Thyroid gland (tissue), 4 donors: Measurements from ENCODE around the gene UBA6. TPM values are rescaled to one million over a fixed set of nuclear protein-coding genes. Genes with fewer than 3 reads are reported as not detected.

Experiments
- DNase-seq, 2 donors: peaks; one replicate each; pipeline ENCODE4 v3.0.0-alpha.2; 2019
- H3K27ac ChIP-seq, 3 donors: fragments of 200-600 bp; sonication (generic); 1 replicate in 2 of 3; 2 replicates in 1 of 3; pipeline ENCODE4 v1.5.1; 2016 to 2019; ENCODE audit warnings: mild to moderate bottlenecking in 1 of 3, moderate library complexity in 1 of 3
- H3K27me3 ChIP-seq: fragments of 200-600 bp; sonication (generic); one replicate; pipeline ENCODE4 v1.5.1; 2019
- H3K36me3 ChIP-seq, 2 donors: fragments of 200-600 bp; sonication (generic); one replicate each; pipeline ENCODE4 v1.5.1; 2016 to 2019
- H3K4me1 ChIP-seq, 2 donors: fragments of 200-600 bp; sonication (generic); one replicate each; pipeline ENCODE4 v1.5.1; 2017 to 2019
- H3K4me3 ChIP-seq, 3 donors: fragments of 200-600 bp; sonication (generic); replicated peaks in 1 of 3; 1 replicate in 2 of 3; 2 replicates in 1 of 3; pipeline ENCODE4 v1.5.1; 2016; ENCODE audit warnings: mild to moderate bottlenecking in 1 of 3
- H3K9me3 ChIP-seq: fragments of 200-600 bp; sonication (generic); one replicate; pipeline ENCODE4 v1.5.1; 2017
- CTCF ChIP-seq, 6 experiments: fragments of 200-600 bp in 3 of 6; fragments of 450-650 bp in 3 of 6; sonication (generic) in 3 of 6; IDR thresholded peaks; one replicate each; pipeline ENCODE4 v1.5.1; 2016 to 2019; ENCODE audit warnings: antibody characterized with exemption in 6 of 6, mild to moderate bottlenecking in 2 of 6, inconsistent platforms in 1 of 6, moderate library complexity in 1 of 6
- POLR2A ChIP-seq, 2 donors: fragments of 450-650 bp; IDR thresholded peaks; one replicate each; pipeline ENCODE4 v1.6.1; 2017; ENCODE audit warnings: antibody characterized with exemption in 2 of 2, mild to moderate bottlenecking in 2 of 2, moderate library complexity in 1 of 2
- WGBS, 2 donors: methylation state at CpG; one replicate each; pipeline ENCODE4 v1.1.5; 2017; 5-methylcytosine and 5-hydroxymethylcytosine counted together
- intact Hi-C: fragments of 100-400 bp; cut with DNase I; formaldehyde crosslinking; loops from one replicate; pipeline ENCODE4 v1.15.1; 2023
- total RNA-seq, 4 donors: library from RNA; depleted of rRNA; stranded (reverse); fragments of >200 nt; gene quantifications; one replicate each; pipeline ENCODE4 v1.2.3, GENCODE V29; 2016

UBA6 gene
- total RNA-seq, 4 donors from 2014 or later: 31.9 to 180 (median 97.5) TPM

DNA sequence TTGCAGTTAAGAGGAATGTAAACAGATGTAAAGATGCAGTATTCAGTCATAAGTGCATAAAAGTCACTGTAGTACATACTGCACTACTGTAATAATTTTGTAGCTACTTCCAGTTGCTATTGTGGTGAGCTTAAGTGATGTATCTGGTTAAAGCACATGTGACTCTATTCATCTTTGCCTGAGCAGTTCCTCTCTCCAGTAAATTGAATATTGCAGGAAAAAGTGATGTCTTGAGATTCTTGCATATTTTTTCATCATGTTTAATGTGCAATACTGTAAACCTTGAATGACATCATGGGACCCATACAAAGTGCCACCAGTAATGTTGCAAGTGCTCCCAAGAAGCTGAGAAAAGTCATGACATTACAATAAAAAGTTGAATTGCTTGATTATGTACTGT lies 9.6 kb downstream of the UBA6 start:
- no peak for DNase-seq
- TF ChIP-seq POLR2A (IDR thresholded peaks at IDR 0.05) (no peak), CTCF (IDR thresholded peaks at IDR 0.05) (no peak)
- Histone ChIP-seq H3K27ac (no peak overlapping the region), H3K4me3 (no peak overlapping the region), H3K27me3 (no peaks in the 10 kb centered on the region), H3K4me1 (no peaks in the 10 kb centered on the region), H3K36me3 (peaks cover 0 to 7% of the 10 kb centered on the region in 2 donors), H3K9me3 (no peaks in the 10 kb centered on the region)
- intact Hi-C loops: no loop called here

DNA sequence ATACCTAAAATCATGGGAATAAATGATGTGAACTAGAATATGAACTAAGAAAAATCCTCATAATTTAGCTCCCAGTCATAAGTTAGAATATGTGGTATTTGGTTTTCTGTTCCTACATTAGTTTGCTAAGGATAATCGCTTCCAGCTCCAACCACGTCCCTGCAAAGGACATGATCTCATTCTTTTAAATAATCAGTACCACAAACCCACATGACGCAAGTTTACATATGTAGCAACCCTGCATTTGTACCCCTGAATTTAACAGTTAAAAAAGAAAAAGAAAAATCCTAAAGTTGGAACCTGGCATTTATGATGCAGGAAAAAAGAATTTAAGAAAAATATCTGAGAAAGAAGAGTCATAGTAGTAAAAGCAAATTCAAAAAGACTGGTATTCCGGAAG lies 13.3 kb downstream of the UBA6 start:
- Histone ChIP-seq H3K4me3 (no peak overlapping the region), H3K27ac (no peak overlapping the region), H3K27me3 (no peaks in the 10 kb centered on the region), H3K36me3 (peaks cover 0 to 3% of the 10 kb centered on the region in 2 donors), H3K4me1 (no peaks in the 10 kb centered on the region), H3K9me3 (no peaks in the 10 kb centered on the region)
- 92 to 93% methylated on average over 4 of the region's 4 CpGs for WGBS, 2 donors
- no peak for DNase-seq
- intact Hi-C loops: no loop called here
- TF ChIP-seq POLR2A (IDR thresholded peaks at IDR 0.05) (no peak), CTCF (IDR thresholded peaks at IDR 0.05) (no peak)

DNA sequence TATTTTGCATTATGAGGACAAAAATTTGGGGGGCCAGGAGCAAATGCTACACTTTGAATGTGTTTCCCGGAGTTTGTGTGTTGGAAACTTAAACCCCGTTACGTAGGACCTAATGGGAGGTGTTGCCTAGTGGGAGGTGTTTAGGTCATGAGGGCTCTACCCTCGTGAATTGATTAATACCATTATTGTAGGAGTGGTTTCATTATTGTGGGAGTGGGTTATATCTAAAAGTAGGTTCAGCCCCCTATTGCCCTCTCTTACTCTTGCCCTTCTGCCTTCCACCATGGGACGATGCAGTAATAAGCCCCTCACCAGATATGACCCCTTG lies 15.5 kb downstream of the UBA6 start:
- Histone ChIP-seq H3K36me3 (no peaks in the 10 kb centered on the region), H3K4me1 (no peaks in the 10 kb centered on the region), H3K4me3 (no peak overlapping the region), H3K27me3 (no peaks in the 10 kb centered on the region), H3K9me3 (no peaks in the 10 kb centered on the region), H3K27ac (no peak overlapping the region)
- no peak for TF ChIP-seq POLR2A (IDR thresholded peaks at IDR 0.05)
- TF ChIP-seq CTCF (IDR thresholded peaks at IDR 0.05): no peak
- 94 to 97% methylated on average over 5 of the region's 5 CpGs for WGBS, 2 donors
- intact Hi-C loops: no loop called here
- no peak for DNase-seq

- no peaks in the 10 kb centered on the region for H3K27me3 ChIP-seq
- intact Hi-C loops: no loop called here
- TF ChIP-seq POLR2A (IDR thresholded peaks at IDR 0.05) (no peak), CTCF (IDR thresholded peaks at IDR 0.05) (no peak)
- WGBS, 2 donors: 94 to 97% methylated on average over 1 of the region's 1 CpG
- H3K27ac ChIP-seq: no peak overlapping the region
- no peaks in the 10 kb centered on the region for H3K9me3 ChIP-seq
- no peaks in the 10 kb centered on the region for H3K4me1 ChIP-seq
- H3K36me3 ChIP-seq: no peaks in the 10 kb centered on the region
- DNase-seq: no peak
- no peak overlapping the region for H3K4me3 ChIP-seq
Measured at GRCh38 chr4:67684839-67685531, 16.0 kb downstream of the UBA6 start.

DNA sequence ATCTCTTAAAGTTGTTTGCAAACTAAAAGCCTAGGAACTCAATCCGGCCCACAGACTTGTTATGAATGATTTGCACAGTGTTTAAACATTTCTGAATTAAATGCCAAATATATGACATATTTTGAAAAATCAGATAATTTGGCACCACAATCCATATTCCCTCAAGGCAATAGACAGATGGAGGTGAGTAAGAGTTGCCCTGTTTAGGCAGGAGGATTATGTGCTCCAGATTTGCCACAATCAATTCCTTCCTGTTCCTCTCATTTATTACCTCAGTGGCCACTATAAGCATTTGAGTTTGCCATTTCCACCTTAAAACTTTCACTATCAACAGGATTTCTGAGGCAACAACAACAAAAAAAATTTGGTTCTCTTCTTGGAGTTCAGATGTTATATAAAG lies 18.7 kb downstream of the UBA6 start:
- Histone ChIP-seq H3K36me3 (peaks cover under 1 to 5% of the 10 kb centered on the region in 2 donors), H3K9me3 (no peaks in the 10 kb centered on the region), H3K4me3 (no peak overlapping the region), H3K27me3 (no peaks in the 10 kb centered on the region), H3K27ac (no peak overlapping the region), H3K4me1 (no peaks in the 10 kb centered on the region)
- whole genome bisulfite sequencing, 2 donors: 95 to 96% methylated on average over 1 of the region's 1 CpG
- intact Hi-C loops: no loop called here
- TF ChIP-seq POLR2A (IDR thresholded peaks at IDR 0.05): no peak
- DNase-seq: no peak
